HS-27A (cell line): ENCODE data around the gene LRP3.
"Not testable (repeated sequence)": the region's sequence is repeated elsewhere in the genome, so short reads cannot be mapped to it uniquely, and the experiment has no call there.

Experiments used
- DNase-seq: peaks from one replicate; pipeline ENCODE4 v3.0.0-alpha.2; 2012; ENCODE audit warnings: low read depth, missing footprints

LRP3 gene, protein sequence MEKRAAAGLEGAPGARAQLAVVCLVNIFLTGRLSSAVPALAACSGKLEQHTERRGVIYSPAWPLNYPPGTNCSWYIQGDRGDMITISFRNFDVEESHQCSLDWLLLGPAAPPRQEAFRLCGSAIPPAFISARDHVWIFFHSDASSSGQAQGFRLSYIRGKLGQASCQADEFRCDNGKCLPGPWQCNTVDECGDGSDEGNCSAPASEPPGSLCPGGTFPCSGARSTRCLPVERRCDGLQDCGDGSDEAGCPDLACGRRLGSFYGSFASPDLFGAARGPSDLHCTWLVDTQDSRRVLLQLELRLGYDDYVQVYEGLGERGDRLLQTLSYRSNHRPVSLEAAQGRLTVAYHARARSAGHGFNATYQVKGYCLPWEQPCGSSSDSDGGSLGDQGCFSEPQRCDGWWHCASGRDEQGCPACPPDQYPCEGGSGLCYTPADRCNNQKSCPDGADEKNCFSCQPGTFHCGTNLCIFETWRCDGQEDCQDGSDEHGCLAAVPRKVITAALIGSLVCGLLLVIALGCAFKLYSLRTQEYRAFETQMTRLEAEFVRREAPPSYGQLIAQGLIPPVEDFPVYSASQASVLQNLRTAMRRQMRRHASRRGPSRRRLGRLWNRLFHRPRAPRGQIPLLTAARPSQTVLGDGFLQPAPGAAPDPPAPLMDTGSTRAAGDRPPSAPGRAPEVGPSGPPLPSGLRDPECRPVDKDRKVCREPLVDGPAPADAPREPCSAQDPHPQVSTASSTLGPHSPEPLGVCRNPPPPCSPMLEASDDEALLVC

DNA sequence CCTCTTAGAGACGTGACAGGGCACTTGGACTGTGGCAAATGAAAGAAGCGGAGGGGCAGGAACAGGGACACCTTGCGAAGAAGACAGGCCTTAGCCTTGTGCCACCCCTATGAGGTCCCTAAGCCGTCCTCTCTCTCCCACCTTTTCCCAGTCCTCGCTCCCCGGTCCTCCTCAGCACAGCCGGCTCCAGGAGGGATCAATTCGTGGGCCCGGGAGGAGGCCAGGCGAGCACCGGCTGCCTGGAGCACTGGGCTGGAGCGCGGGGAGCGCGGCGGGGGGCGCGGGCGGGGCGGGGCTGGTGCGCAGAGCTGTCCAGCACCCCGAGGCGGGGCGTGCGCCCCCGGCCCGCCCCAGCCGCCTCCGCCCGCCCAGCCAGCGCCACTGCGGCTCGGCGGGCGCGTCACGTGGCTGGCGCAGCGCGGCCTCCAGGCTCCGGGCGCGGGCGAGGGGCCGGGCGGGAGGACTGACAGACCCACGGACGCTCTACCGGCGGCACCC lies at the start of gene LRP3:
LRP3 (plus strand) TSS at position 466 of the 498 bp plus-strand sequence. CDS start 456 bp downstream, outside the sequence.
- DNase-seq, result no peak

DNA sequence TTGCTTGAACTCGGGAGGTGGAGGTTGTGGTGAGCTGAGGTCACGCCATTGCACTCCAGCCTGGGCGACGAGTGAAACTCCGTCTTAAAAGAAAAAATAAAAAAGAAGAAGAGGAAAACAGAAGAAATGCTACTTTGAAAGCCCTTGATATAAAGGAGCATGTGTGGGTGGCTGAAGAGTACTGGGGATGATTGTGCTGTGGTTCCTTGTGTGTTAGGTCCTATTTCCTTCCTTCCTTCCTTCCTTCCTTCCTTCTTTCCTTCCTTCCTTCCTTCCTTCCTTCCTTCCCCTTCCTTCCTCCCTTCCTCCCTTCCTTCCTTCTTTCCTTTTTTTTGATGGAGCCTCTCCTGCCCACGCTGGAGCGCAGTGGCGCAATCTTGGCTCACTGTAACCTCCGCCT lies 47.9 kb upstream of the LRP3 start:
- no peak for DNase-seq

DNA sequence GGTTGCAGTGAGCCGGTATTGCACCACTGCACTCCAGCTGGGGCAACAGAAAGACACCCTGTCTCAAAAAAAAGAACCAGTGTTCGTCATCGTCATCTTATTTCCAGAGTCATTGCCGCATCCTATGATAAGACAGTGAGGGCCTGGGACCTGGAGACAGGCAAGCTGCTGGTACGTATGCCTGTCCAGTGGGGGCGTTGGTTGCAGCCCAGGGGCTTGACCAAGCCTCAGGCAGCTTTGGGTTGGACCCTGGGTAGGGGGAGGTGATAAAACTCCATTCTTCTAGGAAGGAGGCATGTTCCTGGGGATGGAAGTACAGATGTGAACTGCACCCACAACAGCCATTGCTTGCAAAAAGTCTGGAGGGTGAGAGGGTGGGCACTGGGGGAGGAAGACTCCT lies 46.6 kb upstream of the LRP3 start:
- DNase-seq, result no peak

DNA sequence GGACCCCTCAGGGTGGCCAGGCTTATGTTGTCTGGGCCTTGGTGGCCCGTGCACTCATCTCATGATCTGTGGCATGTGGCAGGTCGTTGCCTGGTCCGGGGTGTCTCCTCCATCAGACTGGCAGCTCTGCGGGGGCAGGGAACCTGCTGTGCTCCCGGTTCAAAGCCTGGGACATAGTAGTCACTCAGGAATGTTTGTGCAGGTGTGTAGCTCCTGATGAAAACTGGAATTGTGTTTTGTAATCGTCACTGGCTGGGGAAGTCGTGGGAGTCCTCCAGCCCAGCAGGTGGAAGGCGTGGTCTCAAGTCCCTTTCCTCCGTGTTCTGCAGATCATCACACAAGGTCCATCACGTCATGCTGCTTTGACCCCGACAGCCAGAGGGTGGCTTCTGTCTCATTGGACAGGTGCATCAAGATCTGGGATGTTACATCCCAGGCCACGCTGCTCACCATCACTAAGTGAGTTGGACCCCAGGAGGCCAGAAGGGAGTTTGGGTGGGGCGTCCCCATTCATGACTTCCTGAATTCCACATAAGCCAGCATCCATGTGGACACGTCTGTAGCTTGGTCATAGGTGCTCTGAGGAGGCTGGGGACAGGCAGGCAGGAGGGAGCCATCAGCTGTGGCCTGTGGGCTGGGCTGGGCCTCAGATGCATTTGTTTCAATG lies 43.1 kb upstream of the LRP3 start:
- no peak for DNase-seq

DNA sequence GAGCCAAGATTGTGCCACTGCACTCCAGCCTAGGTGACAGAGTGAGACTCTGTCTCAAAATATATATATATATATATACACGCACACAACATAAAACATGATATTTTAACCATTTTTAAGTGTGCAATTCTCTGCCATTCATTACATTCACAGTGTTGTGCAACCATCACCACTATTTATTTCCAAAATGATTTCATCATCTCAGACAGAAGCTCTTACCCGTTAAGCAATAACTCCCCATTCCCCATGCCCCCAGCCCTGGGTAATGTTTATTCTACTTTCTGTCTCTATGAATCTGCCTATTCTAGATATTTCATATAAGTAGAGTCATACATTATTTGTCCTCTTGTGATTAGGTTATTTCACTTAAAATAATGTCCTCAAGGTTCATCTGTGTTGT lies 42.0 kb upstream of the LRP3 start:
- DNase-seq, result no peak

DNA sequence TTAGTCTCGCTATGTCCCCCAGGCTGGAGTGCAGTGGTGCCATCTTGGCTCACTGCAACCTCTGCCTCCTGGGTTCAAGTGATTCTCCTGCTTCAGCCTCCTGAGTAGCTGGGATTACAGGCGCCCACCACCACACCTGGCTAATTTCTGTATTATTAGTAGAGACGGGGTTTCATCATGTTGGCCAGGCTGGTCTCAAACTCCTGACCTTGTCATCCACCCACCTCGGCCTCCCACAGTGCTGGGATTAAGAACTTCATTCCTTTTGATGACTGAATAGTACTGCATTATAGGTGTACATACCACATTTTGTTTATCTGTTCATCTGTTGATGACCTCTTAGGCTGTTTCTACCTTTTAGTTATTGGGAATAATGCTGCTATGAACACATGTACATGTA lies 41.5 kb upstream of the LRP3 start:
- not testable (repeated sequence) for DNase-seq

DNA sequence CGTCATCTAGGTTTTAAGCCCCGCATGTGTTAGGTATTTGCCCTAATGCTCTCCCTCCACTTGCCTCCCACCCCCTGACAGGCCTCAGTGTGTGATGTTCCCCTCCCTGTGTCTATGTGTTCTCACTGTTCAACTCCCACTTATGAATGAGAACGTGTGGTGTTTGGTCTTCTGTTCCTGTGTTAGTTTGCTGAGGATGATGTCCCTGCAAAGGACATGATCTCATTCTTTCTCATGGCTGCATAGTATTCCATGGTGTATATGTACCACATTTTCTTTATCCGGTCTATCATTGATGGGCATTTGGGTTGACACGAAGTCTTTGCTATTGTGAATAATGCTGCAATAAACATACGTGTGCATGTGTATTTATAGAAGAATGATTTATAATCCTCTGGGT lies 39.8 kb upstream of the LRP3 start:
- not testable (repeated sequence) for DNase-seq

DNA sequence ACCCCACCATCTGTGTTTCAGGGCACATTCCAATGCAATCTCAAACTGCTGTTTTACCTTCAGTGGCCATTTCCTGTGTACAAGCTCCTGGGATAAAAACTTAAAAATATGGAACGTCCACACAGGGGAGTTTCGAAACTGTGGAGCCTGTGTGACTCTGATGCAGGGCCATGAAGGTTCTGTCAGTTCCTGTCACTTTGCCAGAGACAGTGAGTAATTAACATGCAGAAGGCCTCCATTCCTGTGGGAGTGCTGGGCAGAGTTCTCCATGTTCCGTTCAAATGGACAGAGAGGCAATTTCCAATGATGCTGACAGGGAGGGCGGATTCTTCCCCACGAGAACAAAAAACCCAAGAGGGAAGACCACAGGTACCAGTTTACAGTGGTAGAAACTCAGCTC lies 37.8 kb upstream of the LRP3 start:
- no peak for DNase-seq

DNA sequence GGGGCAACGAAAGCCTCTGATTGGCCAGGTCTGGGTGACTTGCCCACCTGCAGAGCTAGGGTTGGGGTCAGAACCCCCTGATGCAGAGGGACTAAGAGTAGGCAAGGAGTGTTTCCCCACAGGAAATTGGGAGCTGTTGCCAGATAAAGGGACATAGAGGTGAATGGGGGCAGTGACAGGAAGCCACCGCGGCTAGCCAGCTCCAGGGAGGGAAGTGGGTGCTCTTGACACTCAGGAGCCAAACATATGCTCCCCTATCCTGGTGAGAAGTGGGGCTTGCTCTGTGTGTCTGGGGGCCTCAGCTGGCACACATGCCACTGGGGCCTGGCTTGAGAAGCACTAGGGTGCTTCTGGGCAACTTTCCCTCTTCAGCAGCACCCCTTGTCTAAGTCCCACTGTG lies 36.2 kb upstream of the LRP3 start:
- DNase-seq, result no peak

DNA sequence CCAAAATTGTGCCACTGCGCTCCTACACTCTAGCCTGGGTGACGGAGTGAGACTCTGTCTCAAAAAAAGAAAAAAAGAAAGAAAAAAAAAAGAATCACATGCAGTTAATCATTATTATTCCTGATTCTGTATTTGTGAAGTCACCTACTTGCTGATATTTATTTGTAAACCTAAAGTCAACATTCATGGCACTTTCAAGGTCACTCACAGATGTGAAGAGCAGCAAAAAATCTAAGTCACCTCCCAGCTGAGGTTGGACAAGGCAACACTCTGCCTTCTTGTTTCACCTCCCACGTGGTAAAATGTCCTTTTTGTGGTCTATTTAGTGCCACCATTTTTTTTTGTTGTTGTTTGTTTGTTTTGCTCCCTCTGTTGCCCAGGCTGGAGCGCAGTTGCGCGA lies 35.8 kb upstream of the LRP3 start:
- DNase-seq, result no peak

DNA sequence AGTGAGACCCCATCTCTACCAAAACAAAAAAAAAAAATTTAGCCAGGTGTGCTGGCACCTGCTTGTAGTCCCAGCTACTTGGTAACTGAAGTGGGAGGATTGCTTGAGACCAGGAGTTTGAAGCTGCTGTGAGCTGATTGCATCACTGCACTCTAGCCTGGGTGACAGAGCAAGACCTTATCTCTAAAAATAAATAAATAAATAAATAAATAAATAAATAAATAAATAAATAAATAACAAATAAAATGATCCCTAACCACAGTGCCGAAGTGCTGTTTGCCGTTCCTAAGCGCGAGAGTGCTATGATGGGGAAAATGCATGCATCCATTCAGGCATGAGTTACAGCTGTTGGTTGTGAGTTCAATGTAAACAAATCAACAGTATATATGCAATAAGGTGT lies 35.0 kb upstream of the LRP3 start:
- DNase-seq, result no peak

DNA sequence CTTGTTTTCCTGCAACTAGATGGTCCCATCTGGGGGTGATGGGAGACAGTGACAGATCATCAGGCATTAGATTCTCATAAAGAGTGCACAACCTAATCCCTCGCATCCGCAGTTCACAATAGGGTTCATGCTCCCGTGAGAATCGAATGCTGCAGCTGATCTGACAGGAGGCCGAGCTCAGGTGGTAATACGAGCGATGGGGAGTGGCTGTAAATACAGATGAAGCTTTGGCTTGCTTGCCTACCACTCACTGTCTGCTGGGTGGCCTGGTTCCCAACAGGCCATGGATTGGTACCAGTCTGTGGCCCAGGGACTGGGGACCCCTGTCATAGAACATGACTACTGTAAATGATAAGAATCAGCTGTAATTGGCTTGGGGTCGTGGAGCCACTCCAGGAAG lies 34.2 kb upstream of the LRP3 start:
- DNase-seq, result no peak

DNA sequence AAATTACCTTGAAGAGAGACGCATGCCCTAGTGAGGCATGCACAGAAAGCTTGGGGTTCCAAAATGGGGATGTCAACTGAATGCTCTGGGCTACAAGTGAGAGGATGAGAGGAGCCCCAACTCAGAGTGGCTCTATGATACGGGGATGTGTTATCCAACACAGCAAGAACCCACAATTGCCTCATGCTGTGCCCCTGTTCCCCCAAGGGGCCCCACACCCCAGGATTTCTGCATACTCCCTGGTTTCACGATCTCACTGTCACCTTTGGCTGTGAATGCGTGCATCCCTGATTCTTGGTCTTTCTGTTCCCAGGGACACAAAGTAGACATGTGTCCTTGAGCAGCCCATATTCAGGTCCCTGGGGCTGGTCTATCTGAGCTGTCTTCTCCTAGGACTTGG lies 32.9 kb upstream of the LRP3 start:
- DNase-seq, result no peak

DNA sequence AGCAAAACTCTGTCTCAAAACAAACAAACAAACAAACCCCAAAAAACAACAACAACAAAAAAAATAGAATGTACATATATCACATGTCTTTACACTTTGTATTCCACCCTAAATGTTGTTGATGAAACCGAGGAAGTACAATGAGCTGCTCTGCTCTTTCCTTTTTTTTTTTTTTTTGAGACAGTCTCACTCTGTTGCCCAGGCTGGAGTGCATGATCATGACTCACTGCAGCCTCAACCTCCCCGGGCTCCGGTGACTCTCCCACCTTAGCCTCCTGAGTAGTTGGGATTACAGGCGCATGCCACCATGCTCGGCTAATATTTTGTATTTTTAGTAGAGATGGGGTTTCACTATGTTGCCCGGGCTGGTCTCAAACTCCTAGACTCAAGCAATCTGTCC lies 30.6 kb upstream of the LRP3 start:
- DNase-seq, result no peak

DNA sequence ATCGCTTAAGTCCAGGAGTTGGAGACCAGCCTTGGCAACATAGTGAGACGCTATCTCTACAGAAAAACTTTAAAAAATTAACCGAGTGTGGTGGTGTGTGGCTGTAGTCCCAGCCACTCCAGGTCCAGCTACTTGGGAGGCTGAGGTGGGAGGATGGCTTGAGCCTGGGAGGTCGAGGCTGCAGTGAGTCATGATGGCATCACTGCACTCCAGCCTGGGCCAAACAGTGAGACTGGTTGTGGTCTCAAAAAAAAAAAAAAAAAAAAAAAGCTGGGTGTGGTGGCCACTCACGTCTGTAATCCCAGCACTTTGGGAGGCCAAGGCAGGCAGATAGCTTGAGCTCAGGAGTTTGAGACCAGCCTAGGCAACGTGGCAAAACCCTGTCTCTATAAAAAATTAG lies 28.1 kb upstream of the LRP3 start:
- DNase-seq, result not testable (repeated sequence)

DNA sequence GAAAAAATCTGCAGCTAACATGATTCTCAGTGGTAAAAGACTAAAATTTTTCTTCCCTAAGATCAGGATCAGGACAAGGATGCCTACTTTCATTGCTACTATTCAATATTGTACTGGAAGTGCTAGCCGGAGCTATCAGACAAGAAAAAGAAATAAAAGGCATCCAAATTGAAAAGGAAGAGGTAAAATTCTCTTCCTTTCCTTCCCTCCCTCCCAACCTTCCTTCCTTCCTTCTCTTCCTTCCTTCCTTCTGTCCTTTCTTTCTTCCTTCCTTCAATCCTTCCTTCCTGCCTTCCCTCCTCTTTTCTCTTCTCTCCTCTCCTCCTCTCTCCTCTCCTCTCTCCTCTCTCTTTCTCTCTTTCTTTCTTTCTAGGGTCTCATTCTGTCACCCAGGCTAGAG lies 26.7 kb upstream of the LRP3 start:
- no peak for DNase-seq

DNA sequence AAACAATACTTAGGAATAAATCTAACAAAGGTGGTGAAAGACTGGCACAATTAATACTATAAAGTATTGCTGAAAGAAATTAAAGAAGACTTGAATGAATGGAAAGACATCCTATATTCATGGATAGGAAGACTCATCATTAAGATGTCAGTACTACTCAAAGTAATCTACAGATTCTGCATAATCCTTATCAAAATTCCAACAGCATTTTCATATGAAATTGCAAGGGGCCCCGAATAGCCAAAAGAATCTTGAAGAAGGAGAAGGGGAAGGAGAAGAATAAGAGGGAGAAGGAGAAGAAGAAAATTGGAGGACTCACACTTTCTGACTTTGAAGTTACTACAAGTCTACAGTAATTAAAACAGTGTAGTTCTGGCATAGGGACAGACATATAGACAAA lies 25.6 kb upstream of the LRP3 start:
- no peak for DNase-seq

DNA sequence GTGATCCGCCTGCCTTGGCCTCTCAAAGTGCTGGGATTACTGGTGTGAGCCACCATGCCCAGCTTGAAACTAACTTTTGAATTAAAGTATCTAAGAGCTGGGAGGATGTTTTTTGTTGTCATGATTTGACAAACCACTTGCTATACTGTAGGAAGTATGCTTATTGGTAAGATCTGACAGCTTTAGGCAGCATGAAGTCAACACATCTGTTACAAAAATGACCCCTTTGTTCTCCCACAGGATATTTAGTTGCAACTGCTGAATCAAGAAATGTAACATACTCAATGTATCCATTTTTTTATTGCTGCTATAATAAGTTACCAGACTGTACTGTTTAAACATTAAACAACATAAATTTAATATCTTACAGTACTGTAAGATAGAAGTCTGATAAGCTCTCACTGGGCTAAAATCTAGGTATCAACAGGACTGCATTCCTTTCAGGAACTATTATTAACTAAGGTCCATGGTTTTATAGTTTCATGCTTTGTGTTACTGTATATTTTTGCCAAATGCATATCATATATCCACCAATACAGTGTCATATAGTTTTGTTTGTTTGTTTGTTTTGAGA lies 22.8 kb upstream of the LRP3 start:
- DNase-seq, result no peak

DNA sequence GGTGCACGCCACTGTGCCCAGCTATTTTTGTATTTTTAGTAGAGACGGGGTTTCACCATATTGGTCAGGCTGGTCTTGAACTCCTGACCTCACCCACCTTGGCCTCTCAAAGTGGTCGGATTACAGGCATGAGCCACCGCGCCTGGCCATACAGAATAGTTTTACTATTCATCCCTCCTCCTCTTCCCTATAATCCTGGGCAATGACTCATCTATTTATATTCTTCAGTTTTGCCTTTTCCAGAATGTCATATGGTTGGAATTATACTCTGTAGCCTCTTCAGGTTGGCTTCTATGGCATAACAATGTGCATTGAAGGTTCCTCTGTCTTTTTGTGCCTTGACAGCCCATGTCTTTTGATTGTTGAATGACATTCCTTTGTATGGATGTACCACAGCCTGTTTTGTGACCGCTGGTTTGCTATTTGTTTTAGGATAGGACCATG lies 22.2 kb upstream of the LRP3 start:
- DNase-seq, result no peak

DNA sequence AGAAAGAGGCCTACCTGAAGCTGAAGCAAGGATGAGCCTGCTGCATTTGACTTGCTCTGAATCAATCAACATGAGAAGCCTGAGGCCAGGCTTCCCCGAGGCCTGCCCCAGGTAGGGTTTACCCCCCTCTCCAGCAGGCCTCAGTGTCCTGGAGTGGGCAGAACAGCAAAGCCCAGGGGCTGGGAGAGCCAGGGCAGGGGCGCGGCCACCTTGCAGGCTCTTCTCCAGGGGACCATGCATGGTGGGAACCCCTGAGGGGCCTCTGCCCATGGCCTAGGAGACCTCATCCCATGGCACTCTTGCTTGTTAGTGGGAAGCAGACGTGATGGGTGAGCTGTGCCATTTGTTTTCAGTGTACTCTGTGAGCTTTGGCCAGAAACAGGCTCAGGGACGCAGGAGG lies 19.9 kb upstream of the LRP3 start:
- no peak for DNase-seq

DNA sequence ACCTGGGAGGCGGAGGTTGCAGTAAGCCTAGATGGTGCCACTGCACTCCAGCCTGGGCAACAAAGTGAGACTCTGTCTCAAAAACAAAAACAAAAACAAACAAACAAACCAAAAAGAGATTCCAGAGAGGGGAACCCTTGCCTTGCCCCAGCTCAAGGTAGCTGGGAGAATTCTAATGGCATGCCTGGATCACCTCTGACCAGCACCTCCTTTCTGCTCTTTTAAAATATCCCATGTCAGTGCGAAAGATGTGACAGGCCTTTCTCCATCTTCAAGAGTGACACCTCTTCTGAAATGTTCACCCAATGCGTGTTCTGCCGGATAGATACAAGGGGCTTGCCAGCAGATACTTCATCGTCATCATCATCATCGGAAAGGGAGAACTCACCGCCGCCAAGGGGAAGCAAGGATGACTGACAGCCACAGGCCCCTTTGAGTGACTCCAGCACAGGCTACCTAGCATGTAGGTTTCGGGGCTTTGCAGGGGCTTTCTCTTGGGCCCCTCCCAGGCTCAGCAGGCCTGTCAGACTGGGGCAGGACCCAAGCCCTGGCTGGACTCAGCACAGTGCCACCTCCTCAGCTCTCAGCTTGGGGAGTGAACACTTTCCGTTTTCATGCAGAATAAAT lies 18.9 kb upstream of the LRP3 start:
- DNase-seq, result no peak
